ENCODE data around the gene CMTR2. TPM values are rescaled to one million over a fixed set of nuclear protein-coding genes. Genes with fewer than 3 reads are reported as not detected.

CMTR2 gene
- total RNA-seq, 1 experiment from 2014 or later = 26.8 TPM

GRCh38 chr16:71244521-71244920 is 44.7 kb downstream of the CMTR2 start (continued):
- TF ChIP-seq REST (IDR thresholded peaks at IDR 0.05; ENCODE audit: low read depth) = no peak

GRCh38 chr16:71242601-71243000 is 46.6 kb downstream of the CMTR2 start:
- no peak overlapping the region for H3K9ac ChIP-seq (ENCODE audit: low read length)
- CTCF ChIA-PET = no interaction called here
- POLR2A ChIA-PET = no interaction called here
- H3K4me3 ChIP-seq (replicated peaks in 1 of 2; ENCODE audit: low read depth in 1 of 2, low read length in 2 of 2) = no peak overlapping the region
- H3K4me2 ChIP-seq (ENCODE audit: low read length) = no peak overlapping the region
- no peak overlapping the region for H3K27ac ChIP-seq (ENCODE audit: low read depth, low read length)
- ATAC-seq = no peak
- H3K27me3 ChIP-seq (ENCODE audit: insufficient read depth, low read length) = no peaks in the 10 kb centered on the region
- DNase-seq (ENCODE audit: low read depth, low spot score) = no peak
- H3K4me1 ChIP-seq (ENCODE audit: control insufficient read depth in 1 of 2, insufficient read depth in 2 of 2, low read length in 2 of 2) = no peaks in the 10 kb centered on the region
- H3K9me2 ChIP-seq (ENCODE audit: insufficient read depth) = no peaks in the 10 kb centered on the region
- RAD21 ChIA-PET (ENCODE audit: low non-redundant PET in 1 of 2, low total read pairs in 2 of 2, uncharacterized antibody in 2 of 2, unreplicated experiment in 2 of 2) = no interaction called here
- H3K9me3 ChIP-seq (ENCODE audit: control insufficient read depth in 1 of 2, insufficient read depth in 1 of 2, low read depth in 1 of 2, low read length in 2 of 2) = no peaks in the 10 kb centered on the region
- TF ChIP-seq EGR1 (IDR thresholded peaks at IDR 0.05; ENCODE audit: low read depth) (no peak), ZFX (IDR thresholded peaks at IDR 0.05) (no peak), POLR2AphosphoS5 (IDR thresholded peaks at IDR 0.05; ENCODE audit: low read depth, low read length) (no peak), REST (IDR thresholded peaks at IDR 0.05; ENCODE audit: low read depth) (no peak), CBX3 (IDR thresholded peaks at IDR 0.05; ENCODE audit: low read depth) (no peak), FOSL1 (IDR thresholded peaks at IDR 0.05; ENCODE audit: low read depth) (no peak), RAD21 (IDR thresholded peaks at IDR 0.05; ENCODE audit: low read depth) (no peak)
- no TSS peak for BruUV-seq (replicated peaks)
- H3K79me2 ChIP-seq (ENCODE audit: insufficient read depth, low read length) = no peaks in the 10 kb centered on the region
- no peak overlapping the region for H2AFZ ChIP-seq (ENCODE audit: low read depth, low read length, poor library complexity, severe bottlenecking)
- intact Hi-C loops (cut with micrococcal nuclease) = no loop called here
- H3K36me3 ChIP-seq (ENCODE audit: control insufficient read depth in 1 of 2, insufficient read depth in 2 of 2, low read length in 2 of 2) = no peaks in the 10 kb centered on the region
- no peaks in the 10 kb centered on the region for H4K20me1 ChIP-seq (ENCODE audit: insufficient read depth)

Measured in HCT116 (cell line).